Tibial artery (tissue), 4 donors: ENCODE measurements around the gene KRTAP19-8.

ENCODE experiments used
- DNase-seq, 2 donors: peaks; one replicate each; pipeline ENCODE4 v3.0.0-alpha.2; 2019
- H3K27ac ChIP-seq, 2 donors: fragments of 200-600 bp; sonication (generic) in 1 of 2; 1 replicate in 1 of 2; 2 replicates in 1 of 2; pipeline ENCODE4 v1.5.1; 2018 to 2019; ENCODE audit warnings: mild to moderate bottlenecking in 1 of 2
- H3K27me3 ChIP-seq, 2 donors: fragments of 200-600 bp; sonication (generic) in 1 of 2; one replicate each; pipeline versions ENCODE4 v1.5.1 to v1.6.0; 2016 to 2019
- H3K36me3 ChIP-seq, 3 donors: fragments of 200-600 bp; sonication (generic) in 2 of 3; one replicate each; pipeline ENCODE4 v1.5.1; 2016 to 2019; ENCODE audit warnings: mild to moderate bottlenecking in 2 of 3
- H3K4me1 ChIP-seq, 4 donors: fragments of 200-600 bp; sonication (generic) in 2 of 4; 1 replicate in 3 of 4; 2 replicates in 1 of 4; pipeline ENCODE4 v1.5.1; 2016 to 2019
- H3K4me3 ChIP-seq, 2 donors: fragments of 200-600 bp; sonication (generic) in 1 of 2; 1 replicate in 1 of 2; 2 replicates in 1 of 2; pipeline ENCODE4 v1.5.1; 2018 to 2019; ENCODE audit warnings: mild to moderate bottlenecking in 2 of 2
- H3K9me3 ChIP-seq, 3 donors: fragments of 200-600 bp; sonication (generic) in 1 of 3; one replicate each; pipeline ENCODE4 v1.5.1; 2016 to 2019
- intact Hi-C: fragments of 100-400 bp; cut with DNase I; formaldehyde crosslinking; loops from one replicate; pipeline ENCODE4 v1.15.0; 2023; ENCODE audit warnings: low total_unique reads
- TF ChIP-seq, protein P1 (sequence below), 2 experiments: fragments of 200-600 bp in 1 of 2; fragments of 450-650 bp in 1 of 2; IDR thresholded peaks; one replicate each; pipeline ENCODE4 v1.5.1; 2017 to 2019; ENCODE audit warnings: antibody characterized with exemption in 2 of 2, mild to moderate bottlenecking in 1 of 2, moderate library complexity in 1 of 2

KRTAP19-8 gene

DNA sequence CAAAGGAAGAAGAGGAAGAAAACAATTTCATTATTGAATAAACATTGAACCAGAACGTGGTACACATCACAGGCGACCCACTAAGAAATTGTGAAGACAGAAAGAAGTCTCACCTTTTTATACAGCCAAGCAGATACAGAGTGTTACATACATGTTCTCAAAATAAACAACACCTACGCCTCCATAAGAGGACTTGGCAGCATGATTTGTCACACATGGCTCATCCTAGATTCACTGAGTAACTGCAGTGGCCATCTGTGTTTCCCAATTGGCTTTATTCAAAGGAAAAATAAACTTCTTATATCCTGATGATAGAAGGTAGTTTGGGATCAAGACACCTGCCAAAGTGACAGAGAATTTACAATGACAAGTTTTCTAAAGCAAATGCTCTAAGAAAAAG lies 7.6 kb upstream of the KRTAP19-8 start:
- intact Hi-C loops, result no loop called here
- Histone ChIP-seq H3K27me3 (no peaks in the 10 kb centered on the region), H3K4me3 (no peak overlapping the region), H3K36me3 (no peaks in the 10 kb centered on the region), H3K4me1 (no peaks in the 10 kb centered on the region), H3K27ac (no peak overlapping the region), H3K9me3 (no peaks in the 10 kb centered on the region)
- no peak for DNase-seq
- TF ChIP-seq, protein P1, sequence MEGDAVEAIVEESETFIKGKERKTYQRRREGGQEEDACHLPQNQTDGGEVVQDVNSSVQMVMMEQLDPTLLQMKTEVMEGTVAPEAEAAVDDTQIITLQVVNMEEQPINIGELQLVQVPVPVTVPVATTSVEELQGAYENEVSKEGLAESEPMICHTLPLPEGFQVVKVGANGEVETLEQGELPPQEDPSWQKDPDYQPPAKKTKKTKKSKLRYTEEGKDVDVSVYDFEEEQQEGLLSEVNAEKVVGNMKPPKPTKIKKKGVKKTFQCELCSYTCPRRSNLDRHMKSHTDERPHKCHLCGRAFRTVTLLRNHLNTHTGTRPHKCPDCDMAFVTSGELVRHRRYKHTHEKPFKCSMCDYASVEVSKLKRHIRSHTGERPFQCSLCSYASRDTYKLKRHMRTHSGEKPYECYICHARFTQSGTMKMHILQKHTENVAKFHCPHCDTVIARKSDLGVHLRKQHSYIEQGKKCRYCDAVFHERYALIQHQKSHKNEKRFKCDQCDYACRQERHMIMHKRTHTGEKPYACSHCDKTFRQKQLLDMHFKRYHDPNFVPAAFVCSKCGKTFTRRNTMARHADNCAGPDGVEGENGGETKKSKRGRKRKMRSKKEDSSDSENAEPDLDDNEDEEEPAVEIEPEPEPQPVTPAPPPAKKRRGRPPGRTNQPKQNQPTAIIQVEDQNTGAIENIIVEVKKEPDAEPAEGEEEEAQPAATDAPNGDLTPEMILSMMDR (IDR thresholded peaks at IDR 0.05), result no peak

DNA sequence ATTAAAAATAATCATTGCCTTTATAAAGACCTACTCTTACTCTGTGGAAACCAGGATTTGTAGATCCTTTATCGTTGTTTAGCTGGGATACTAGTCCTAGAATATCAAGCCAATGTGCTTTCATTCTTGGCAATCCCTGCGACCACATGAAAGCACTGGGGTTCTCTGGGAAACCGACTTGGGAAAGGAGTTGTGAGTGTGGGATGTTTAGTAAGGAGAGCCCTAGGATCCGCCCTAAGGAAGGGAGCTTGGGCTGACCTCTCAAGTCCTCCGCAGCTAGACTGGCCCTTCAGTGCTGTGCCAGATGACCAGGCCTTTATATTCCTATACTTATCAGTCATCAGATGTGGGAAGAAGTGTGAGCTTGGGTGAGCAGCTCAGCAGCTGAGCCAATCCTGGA lies 5.2 kb upstream of the KRTAP19-8 start:
- intact Hi-C loops, result no loop called here
- Histone ChIP-seq H3K4me1 (no peaks in the 10 kb centered on the region), H3K27me3 (no peaks in the 10 kb centered on the region), H3K27ac (no peak overlapping the region), H3K4me3 (no peak overlapping the region), H3K36me3 (no peaks in the 10 kb centered on the region), H3K9me3 (no peaks in the 10 kb centered on the region)
- TF ChIP-seq, protein P1 (IDR thresholded peaks at IDR 0.05), result no peak
- no peak for DNase-seq

DNA sequence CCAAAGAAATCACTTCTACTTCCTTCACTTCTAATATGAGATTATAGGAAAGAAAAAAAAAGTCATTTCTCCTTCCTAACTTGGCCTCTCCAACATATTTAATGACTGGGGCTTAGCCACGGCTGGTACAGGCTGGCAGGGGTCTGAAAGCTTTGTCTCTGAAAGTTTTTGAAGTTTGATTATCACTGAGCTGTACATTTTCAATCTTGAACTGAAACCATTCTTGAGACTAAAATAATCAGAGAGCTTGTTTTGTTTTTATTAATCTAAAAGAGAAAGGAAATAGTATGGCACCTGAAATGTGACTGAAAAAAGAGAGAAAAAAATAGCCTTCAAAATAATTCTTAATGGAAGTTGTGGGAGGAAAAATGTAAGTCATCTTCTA lies 3.8 kb upstream of the KRTAP19-8 start:
- TF ChIP-seq, protein P1 (IDR thresholded peaks at IDR 0.05), result no peak
- H3K9me3 ChIP-seq, result no peaks in the 10 kb centered on the region
- no peak overlapping the region for H3K27ac ChIP-seq
- H3K36me3 ChIP-seq, result no peaks in the 10 kb centered on the region
- intact Hi-C loops, result no loop called here
- DNase-seq, result no peak
- no peaks in the 10 kb centered on the region for H3K4me1 ChIP-seq
- H3K4me3 ChIP-seq, result no peak overlapping the region
- no peaks in the 10 kb centered on the region for H3K27me3 ChIP-seq

DNA sequence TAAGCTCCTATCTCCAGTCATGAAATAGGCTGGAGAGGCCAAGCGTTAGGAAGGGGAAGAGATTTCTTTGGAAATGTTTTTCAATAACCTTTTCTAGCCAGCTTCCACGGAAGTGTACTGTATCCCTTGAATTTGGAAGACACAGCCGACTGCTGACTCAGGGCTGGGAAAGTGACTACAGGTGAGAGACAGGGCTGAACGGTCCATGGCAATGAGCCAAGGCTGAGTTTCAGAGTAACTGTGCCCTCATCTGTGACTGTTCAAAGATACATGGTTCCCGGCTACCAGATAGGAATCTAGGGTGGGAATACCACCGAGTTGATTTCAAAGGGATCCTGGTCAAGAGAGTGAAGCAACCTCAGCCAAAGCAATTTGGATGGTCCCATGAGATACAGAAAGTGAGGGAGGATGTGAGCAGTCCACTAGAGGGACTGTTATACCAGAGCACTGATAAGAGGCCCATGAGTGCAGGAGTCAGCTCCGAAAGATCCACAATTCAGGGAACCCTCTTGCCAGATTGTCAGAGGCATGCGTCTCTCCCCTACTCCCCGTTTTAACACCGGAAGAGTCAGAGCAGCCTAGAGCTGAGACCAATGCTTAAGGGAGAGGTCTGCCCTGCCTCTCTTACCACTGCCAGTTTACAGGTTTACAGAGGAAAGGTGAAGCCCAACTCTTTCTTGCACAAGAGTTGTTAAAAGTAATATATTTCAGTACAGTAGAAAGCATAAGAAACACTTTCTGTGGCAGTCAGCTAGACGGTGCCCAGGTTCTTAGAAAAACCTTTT lies 3.2 kb upstream of the KRTAP19-8 start:
- H3K9me3 ChIP-seq, result no peaks in the 10 kb centered on the region
- intact Hi-C loops, result no loop called here
- H3K27me3 ChIP-seq, result no peaks in the 10 kb centered on the region
- H3K4me1 ChIP-seq, result no peaks in the 10 kb centered on the region
- H3K4me3 ChIP-seq, result no peak overlapping the region
- no peak for DNase-seq
- no peaks in the 10 kb centered on the region for H3K36me3 ChIP-seq
- TF ChIP-seq, protein P1 (IDR thresholded peaks at IDR 0.05), result no peak
- no peak overlapping the region for H3K27ac ChIP-seq

DNA sequence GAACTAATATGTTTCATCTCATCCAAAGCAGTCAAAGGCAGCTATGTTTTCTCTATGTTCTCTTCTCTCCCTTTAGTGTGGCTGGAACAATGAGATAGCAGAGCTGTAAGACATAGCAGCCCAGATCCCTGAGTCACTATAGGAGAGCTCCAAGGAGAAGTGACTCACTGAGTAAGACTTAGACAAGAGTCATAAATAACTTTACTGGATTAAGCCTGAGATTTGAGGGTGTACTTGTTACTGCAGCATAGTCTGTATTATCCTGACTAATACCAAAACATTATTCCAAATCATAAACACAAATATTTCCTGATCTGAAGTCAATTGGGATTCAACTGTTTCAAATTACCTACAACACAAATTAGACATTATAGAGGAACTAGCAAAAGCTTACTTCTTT lies 3.9 kb downstream of the KRTAP19-8 start:
- Histone ChIP-seq H3K27me3 (no peaks in the 10 kb centered on the region), H3K4me1 (no peaks in the 10 kb centered on the region), H3K27ac (no peak overlapping the region), H3K4me3 (no peak overlapping the region), H3K9me3 (peaks cover 0 to 2% (median 0%) of the 10 kb centered on the region in 3 donors), H3K36me3 (no peaks in the 10 kb centered on the region)
- DNase-seq, result no peak
- intact Hi-C loops, result no loop called here
- TF ChIP-seq, protein P1 (IDR thresholded peaks at IDR 0.05), result no peak
